Activated CD8-positive, alpha-beta T cell treated with anti-CD3 and anti-CD28 coated beads for 36 hours (primary cell): ENCODE results near the gene SUSD1. TPM values are rescaled to one million over a fixed set of nuclear protein-coding genes. Genes with fewer than 3 reads are reported as not detected.

ENCODE experiments used
- ATAC-seq: fragments of 200-7000 bp; cut with Tn5 transposase; one replicate; pipeline ENCODE4 v1.10.0; 2021; ENCODE audit warnings: mild to moderate bottlenecking, moderate library complexity
- CTCF ChIA-PET: fragments of 350-600 bp; sonication (Branson Sonifier 250); formaldehyde crosslinking; loops from one replicate; lab custom pipeline; 2021; ENCODE audit warnings: antibody characterized with exemption; lab: Charles Lee
- POLR2A ChIA-PET: fragments of 350-600 bp; sonication (Branson Sonifier 250); formaldehyde crosslinking; loops from one replicate; lab custom pipeline; 2021; ENCODE audit warnings: antibody characterized with exemption; lab: Charles Lee
- DNase-seq: peaks from one replicate; pipeline ENCODE4 v3.0.0-alpha.2; 2020
- H3K27ac Mint-ChIP-seq: one replicate; pipeline ENCODE4 v1.8.0; 2021; ENCODE audit warnings: mild to moderate bottlenecking, mixed read lengths
- H3K27me3 Mint-ChIP-seq: one replicate; pipeline ENCODE4 v1.8.0; 2021; ENCODE audit warnings: mixed read lengths
- H3K36me3 Mint-ChIP-seq: one replicate; pipeline ENCODE4 v1.8.0; 2021; ENCODE audit warnings: low read depth, mixed read lengths
- H3K4me1 Mint-ChIP-seq: one replicate; pipeline ENCODE4 v1.8.0; 2021; ENCODE audit warnings: low read depth, mixed read lengths
- H3K4me3 Mint-ChIP-seq: one replicate; pipeline ENCODE4 v1.8.0; 2021; ENCODE audit warnings: mild to moderate bottlenecking, moderate library complexity, mixed read lengths
- H3K9me3 Mint-ChIP-seq: one replicate; pipeline ENCODE4 v1.8.0; 2021; ENCODE audit warnings: mixed read lengths
- CTCF ChIP-seq: fragments of 200-600 bp; IDR thresholded peaks from one replicate; pipeline ENCODE4 v1.8.0; 2022; ENCODE audit warnings: antibody characterized with exemption, mild to moderate bottlenecking
- intact Hi-C: fragments of 100-400 bp; cut with micrococcal nuclease; formaldehyde crosslinking; loops from one replicate; pipeline ENCODE4 v1.10.0; 2022
- total RNA-seq, 2 experiments: library from RNA; stranded (reverse); gene quantifications; one replicate each; pipeline ENCODE4 v1.2.3, GENCODE V29; 2021

SUSD1 gene
- total RNA-seq, 2 experiments from 2014 or later: 3.0 to 3.6 TPM

- DNase-seq (no peak), ATAC-seq (no peak)
- ChIA-PET CTCF (interaction anchor here (0.7 to 1.0 kb wide), 2 partner anchors 30 to 242 kb away, joined by 3 read pairs; no protein-coding TSS in a partner anchor), POLR2A (no interaction called here)
- intact Hi-C loops: no loop called here
- Mint-ChIP-seq H3K27ac (no peak overlapping the region), H3K9me3 (peaks cover 7% of the 10 kb centered on the region), H3K4me3 (no peak overlapping the region), H3K36me3 (peaks cover 17% of the 10 kb centered on the region), H3K27me3 (peaks cover 7% of the 10 kb centered on the region), H3K4me1 (peaks cover 16% of the 10 kb centered on the region)
- TF ChIP-seq CTCF: no peak
Measured at GRCh38 chr9:112044881-112045280, 130.2 kb downstream of the SUSD1 start.

- ChIA-PET CTCF (no interaction called here), POLR2A (no interaction called here)
- peaks cover 7% of the 10 kb centered on the region for H3K9me3 Mint-ChIP-seq
- TF ChIP-seq CTCF: no peak
- peaks cover 7% of the 10 kb centered on the region for H3K27me3 Mint-ChIP-seq
- no peak for DNase-seq
- peaks cover 16% of the 10 kb centered on the region for H3K4me1 Mint-ChIP-seq
- H3K4me3 Mint-ChIP-seq: no peak overlapping the region
- no peak overlapping the region for H3K27ac Mint-ChIP-seq
- intact Hi-C loops: no loop called here
- ATAC-seq: no peak
- H3K36me3 Mint-ChIP-seq: peaks cover 20% of the 10 kb centered on the region
Measured at GRCh38 chr9:112044186-112044585, 130.9 kb downstream of the SUSD1 start.

GRCh38 chr9:112043423-112043822 is 131.7 kb downstream of the SUSD1 start:
- intact Hi-C loops: no loop called here
- CTCF ChIA-PET: no interaction called here
- DNase-seq: no peak
- TF ChIP-seq CTCF: no peak
- Mint-ChIP-seq H3K4me1 (peaks cover 20% of the 10 kb centered on the region), H3K27me3 (peaks cover 11% of the 10 kb centered on the region), H3K36me3 (peaks cover 16% of the 10 kb centered on the region), H3K4me3 (no peak overlapping the region), H3K9me3 (peaks cover 7% of the 10 kb centered on the region), H3K27ac (no peak overlapping the region)
- no peak for ATAC-seq
- POLR2A ChIA-PET: no interaction called here

- DNase-seq: no peak
- intact Hi-C loops: no loop called here
- H3K9me3 Mint-ChIP-seq: peaks cover 4% of the 10 kb centered on the region
- no peak overlapping the region for H3K27ac Mint-ChIP-seq
- ChIA-PET CTCF (no interaction called here), POLR2A (no interaction called here)
- no peak for TF ChIP-seq CTCF
- peaks cover 11% of the 10 kb centered on the region for H3K27me3 Mint-ChIP-seq
- H3K4me1 Mint-ChIP-seq: peaks cover 24% of the 10 kb centered on the region
- peaks cover 16% of the 10 kb centered on the region for H3K36me3 Mint-ChIP-seq
- no peak for ATAC-seq
- H3K4me3 Mint-ChIP-seq: no peak overlapping the region
Measured at GRCh38 chr9:112042769-112043168, 132.3 kb downstream of the SUSD1 start.

GRCh38 chr9:112042244-112042638 is 132.9 kb downstream of the SUSD1 start:
- Mint-ChIP-seq H3K27me3 (peaks cover 11% of the 10 kb centered on the region), H3K4me3 (no peak overlapping the region), H3K36me3 (peaks cover 11% of the 10 kb centered on the region), H3K27ac (no peak overlapping the region), H3K4me1 (peaks cover 24% of the 10 kb centered on the region), H3K9me3 (no peaks in the 10 kb centered on the region)
- no peak for TF ChIP-seq CTCF
- POLR2A ChIA-PET: no interaction called here
- intact Hi-C loops: no loop called here
- no peak for ATAC-seq
- DNase-seq: no peak
- CTCF ChIA-PET: no interaction called here
